ENCODE measurements around the gene SLC25A23.
"Not testable (repeated sequence)": the region's sequence is repeated elsewhere in the genome, so short reads cannot be mapped to it uniquely, and the experiment has no call there.

SLC25A23 gene

GRCh38 chr19:6453951-6454565 is 5.5 kb downstream of the SLC25A23 start:
- no peak for DNase-seq

- no peak for DNase-seq
Measured at GRCh38 chr19:6452899-6453298, 6.7 kb downstream of the SLC25A23 start.

- DNase-seq = no peak
Measured at GRCh38 chr19:6452223-6452614, 7.4 kb downstream of the SLC25A23 start.

- DNase-seq = no peak
Measured at GRCh38 chr19:6451583-6452222, 7.9 kb downstream of the SLC25A23 start.

- DNase-seq = no peak
Measured at GRCh38 chr19:6450166-6450565, 9.4 kb downstream of the SLC25A23 start.

GRCh38 chr19:6448045-6448444 is 11.5 kb downstream of the SLC25A23 start:
- DNase-seq = no peak

GRCh38 chr19:6446452-6446851 is 13.1 kb downstream of the SLC25A23 start:
- no peak for DNase-seq

- DNase-seq = no peak
Measured at GRCh38 chr19:6443986-6444385, 15.6 kb downstream of the SLC25A23 start.

GRCh38 chr19:6442087-6442688 is 17.4 kb downstream of the SLC25A23 start:
- no peak for DNase-seq

- no peak for DNase-seq
Measured at GRCh38 chr19:6440905-6441304, 18.7 kb downstream of the SLC25A23 start.

- no peak for DNase-seq
Measured at GRCh38 chr19:6439743-6440142, 19.8 kb downstream of the SLC25A23 start.

GRCh38 chr19:6433663-6434062 is 25.9 kb downstream of the SLC25A23 start, which contains the start of gene SLC25A41:
Gene SLC25A41 (minus strand): TSS chr19:6433763. CDS start chr19:6433693, 70 bp downstream.
- DNase-seq = no peak

GRCh38 chr19:6433165-6433564 is 26.4 kb downstream of the SLC25A23 start:
- no peak for DNase-seq

GRCh38 chr19:6431891-6432290 is 27.7 kb downstream of the SLC25A23 start:
- DNase-seq = no peak

- no peak for DNase-seq
Measured at GRCh38 chr19:6429419-6430221, 30.0 kb downstream of the SLC25A23 start.

GRCh38 chr19:6428692-6429418 is 30.7 kb downstream of the SLC25A23 start:
- DNase-seq = not testable (repeated sequence)

- DNase-seq = no peak
Measured at GRCh38 chr19:6427131-6427530, 32.5 kb downstream of the SLC25A23 start.

GRCh38 chr19:6425732-6426620 is 33.6 kb downstream of the SLC25A23 start:
- no peak for DNase-seq

- DNase-seq = peak; percentile 100
Measured at GRCh38 chr19:6424939-6425731, 34.5 kb downstream of the SLC25A23 start.

GRCh38 chr19:6424195-6424938 is 35.2 kb downstream of the SLC25A23 start, which contains the start of gene KHSRP:
Gene KHSRP (minus strand): TSS chr19:6424811. CDS start chr19:6424701, 110 bp downstream.
- no peak for DNase-seq

Data from NK-92 treated with Interleukin-12 subunit alpha and Interleukin-12 subunit beta, amount 100 ng/mL, for 24 hours (cell line).